Kidney epithelial cell (primary cell): ENCODE measurements around the gene DDT. TPM values are rescaled to one million over a fixed set of nuclear protein-coding genes. Genes with fewer than 3 reads are reported as not detected.
"Not testable (repeated sequence)": the region's sequence is repeated elsewhere in the genome, so short reads cannot be mapped to it uniquely, and the experiment has no call there.

Experiments
- DNase-seq: peaks from one replicate; pipeline ENCODE4 v3.0.0-alpha.2; 2010; ENCODE audit warnings: low read depth
- H3K27me3 ChIP-seq: 2 replicates; pipeline ENCODE4 v1.6.0; 2011; ENCODE audit warnings: low read length; ENCODE audit not compliant: control insufficient read depth, insufficient read depth
- H3K36me3 ChIP-seq: 2 replicates; pipeline ENCODE4 v1.5.1; 2011; ENCODE audit warnings: low read length; ENCODE audit not compliant: control insufficient read depth, insufficient read depth
- H3K4me3 ChIP-seq: 2 replicates; pipeline ENCODE4 v1.5.1; 2011; ENCODE audit warnings: low read depth, mild to moderate bottlenecking, control low read depth, low read length
- CTCF ChIP-seq: IDR thresholded peaks from 2 replicates; pipeline ENCODE4 v1.5.1; 2011; ENCODE audit warnings: mild to moderate bottlenecking, moderate library complexity, low read length, control low read depth, inconsistent platforms; ENCODE audit not compliant: insufficient read depth, poor library complexity, severe bottlenecking
- total RNA-seq: library from RNA; depleted of rRNA; stranded (reverse); fragments of >200 nt; gene quantifications from 2 replicates; pipeline ENCODE4 v1.2.3, GENCODE V29; 2015

DDT gene
- total RNA-seq, 1 donor from 2014 or later = 126 TPM

- Histone ChIP-seq H3K27me3 (no peaks in the 10 kb centered on the region), H3K36me3 (no peaks in the 10 kb centered on the region), H3K4me3 (no peak overlapping the region)
- TF ChIP-seq CTCF = no peak
- no peak for DNase-seq
Observed at GRCh38 chr22:24006207-24006913, 32.1 kb upstream of the DDT start.

- Histone ChIP-seq H3K36me3 (no peaks in the 10 kb centered on the region), H3K27me3 (no peaks in the 10 kb centered on the region), H3K4me3 (no peak within 1 kb of the TSS)
- TF ChIP-seq CTCF = no peak
- DNase-seq = no peak
Observed at GRCh38 chr22:24005201-24005600, 31.0 kb upstream of the DDT start, which contains the start of gene GSTT4. Gene GSTT4 (minus strand): TSS chr22:24005453. CDS start chr22:24005356, 97 bp downstream.

- Histone ChIP-seq H3K4me3 (no peak overlapping the region), H3K27me3 (no peaks in the 10 kb centered on the region), H3K36me3 (no peaks in the 10 kb centered on the region)
- no peak for TF ChIP-seq CTCF
- DNase-seq = no peak
Observed at GRCh38 chr22:24003887-24004286, 29.6 kb upstream of the DDT start.

GRCh38 chr22:24002851-24003250, 28.6 kb upstream of the DDT start:
- DNase-seq = no peak
- TF ChIP-seq CTCF = no peak
- no peak overlapping the region for H3K4me3 ChIP-seq

GRCh38 chr22:24002272-24002671, 28.0 kb upstream of the DDT start:
- Histone ChIP-seq H3K4me3 (no peak overlapping the region), H3K36me3 (no peaks in the 10 kb centered on the region), H3K27me3 (no peaks in the 10 kb centered on the region)
- DNase-seq = no peak
- no peak for TF ChIP-seq CTCF

More at GRCh38 chr22:24002851-24003250, 28.6 kb upstream of the DDT start:
- no peaks in the 10 kb centered on the region for H3K36me3 ChIP-seq
- H3K27me3 ChIP-seq = no peaks in the 10 kb centered on the region

GRCh38 chr22:24001314-24001713, 27.1 kb upstream of the DDT start:
- H3K27me3 ChIP-seq = no peaks in the 10 kb centered on the region
- no peak overlapping the region for H3K4me3 ChIP-seq
- no peak for TF ChIP-seq CTCF
- no peak for DNase-seq
- H3K36me3 ChIP-seq = no peaks in the 10 kb centered on the region

- not testable (repeated sequence) for H3K36me3 ChIP-seq, H3K4me3 ChIP-seq, H3K27me3 ChIP-seq, DNase-seq
Observed at GRCh38 chr22:23999779-24000178, 25.5 kb upstream of the DDT start.
